Measurements from ENCODE around the gene KRTAP5-7.
"Not testable (repeated sequence)": the region's sequence is repeated elsewhere in the genome, so short reads cannot be mapped to it uniquely, and the experiment has no call there.

Gene KRTAP5-7

GRCh38 chr11:71535825-71536224, 8.8 kb downstream of the KRTAP5-7 start:
- DNase-seq: no peak

DNA sequence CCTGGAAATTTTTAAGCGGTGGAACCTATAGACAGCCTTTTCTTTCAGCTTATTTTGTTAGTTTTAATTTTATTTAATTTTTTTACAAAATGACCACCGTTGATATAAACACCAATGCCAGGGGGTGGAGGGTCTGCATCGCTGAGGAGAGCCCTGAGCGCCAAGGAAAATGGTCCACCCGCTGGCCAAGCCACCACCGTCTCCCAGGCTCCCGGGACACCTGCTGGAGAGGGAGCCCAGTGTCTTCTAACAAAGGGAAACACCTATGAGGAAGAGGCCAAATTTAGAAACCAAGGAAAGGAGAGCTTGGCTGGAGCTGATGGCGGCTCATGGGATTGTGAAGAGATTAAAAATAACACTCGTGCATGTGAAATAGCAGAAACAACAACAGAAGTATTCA, 10.5 kb downstream of the KRTAP5-7 start:
- no peak for DNase-seq

DNA sequence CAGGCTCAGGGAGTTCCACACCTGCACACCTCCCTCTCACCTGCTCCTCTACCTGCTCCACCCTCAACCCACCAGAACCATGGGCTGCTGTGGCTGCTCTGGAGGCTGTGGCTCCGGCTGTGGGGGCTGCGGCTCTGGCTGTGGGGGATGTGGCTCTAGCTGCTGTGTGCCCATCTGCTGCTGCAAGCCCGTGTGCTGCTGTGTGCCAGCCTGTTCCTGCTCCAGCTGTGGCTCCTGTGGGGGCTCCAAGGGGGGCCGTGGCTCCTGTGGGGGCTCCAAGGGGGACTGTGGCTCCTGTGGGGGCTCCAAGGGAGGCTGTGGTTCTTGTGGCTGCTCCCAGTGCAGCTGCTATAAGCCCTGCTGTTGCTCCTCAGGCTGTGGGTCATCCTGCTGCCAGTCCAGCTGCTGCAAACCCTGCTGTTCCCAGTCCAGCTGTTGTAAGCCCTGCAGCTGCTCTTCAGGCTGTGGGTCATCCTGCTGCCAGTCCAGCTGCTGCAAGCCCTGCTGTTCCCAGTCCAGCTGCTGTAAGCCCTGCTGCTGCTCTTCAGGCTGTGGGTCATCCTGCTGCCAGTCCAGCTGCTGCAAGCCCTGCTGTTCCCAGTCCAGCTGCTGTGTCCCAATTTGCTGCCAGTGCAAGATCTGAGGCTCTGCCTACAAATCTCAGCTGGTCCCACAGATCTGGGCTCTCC, 11.1 kb downstream of the KRTAP5-7 start, which contains the start of gene KRTAP5-8:
TSS of gene KRTAP5-8 (plus strand) at position 49 of the 689 bp plus-strand sequence. CDS start at position 80, 31 bp downstream.
- not testable (repeated sequence) for DNase-seq

DNA sequence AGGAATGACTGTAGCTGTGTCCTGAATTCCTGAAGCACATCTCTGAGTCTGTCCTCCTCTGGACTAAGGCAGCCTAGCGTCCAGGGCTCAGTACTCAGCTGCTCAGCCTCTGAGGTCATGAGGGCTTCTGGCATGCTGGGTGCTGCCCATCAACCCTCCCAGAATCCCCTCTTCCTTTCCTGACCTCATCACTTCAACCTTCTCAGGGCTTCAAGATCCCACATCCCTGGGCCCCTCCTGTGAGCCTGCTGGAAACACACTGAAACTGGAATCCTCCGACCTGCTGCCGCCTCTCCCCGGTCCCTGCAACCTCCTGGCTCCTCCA, 11.6 kb downstream of the KRTAP5-7 start:
- no peak for DNase-seq

DNA sequence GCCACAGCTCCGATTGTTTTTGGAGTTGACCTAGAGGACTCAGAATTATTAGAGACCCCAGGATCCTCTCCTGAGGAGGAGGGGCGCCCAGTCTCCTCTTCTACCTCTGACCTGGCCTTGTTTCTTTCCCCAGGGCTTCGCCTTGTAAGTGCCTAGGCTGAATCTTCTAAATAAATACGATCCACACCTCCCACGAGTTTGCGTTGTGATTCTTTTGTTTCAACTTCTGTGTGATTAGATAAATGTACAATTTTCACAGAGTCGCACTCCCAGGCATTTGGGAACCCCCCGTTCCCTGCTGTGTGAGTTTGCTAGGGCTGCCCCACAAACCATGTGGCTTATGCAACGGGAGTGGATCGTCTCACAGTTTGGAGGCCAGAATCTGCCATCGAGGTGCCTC, 11.9 kb downstream of the KRTAP5-7 start:
- DNase-seq: no peak

DNA sequence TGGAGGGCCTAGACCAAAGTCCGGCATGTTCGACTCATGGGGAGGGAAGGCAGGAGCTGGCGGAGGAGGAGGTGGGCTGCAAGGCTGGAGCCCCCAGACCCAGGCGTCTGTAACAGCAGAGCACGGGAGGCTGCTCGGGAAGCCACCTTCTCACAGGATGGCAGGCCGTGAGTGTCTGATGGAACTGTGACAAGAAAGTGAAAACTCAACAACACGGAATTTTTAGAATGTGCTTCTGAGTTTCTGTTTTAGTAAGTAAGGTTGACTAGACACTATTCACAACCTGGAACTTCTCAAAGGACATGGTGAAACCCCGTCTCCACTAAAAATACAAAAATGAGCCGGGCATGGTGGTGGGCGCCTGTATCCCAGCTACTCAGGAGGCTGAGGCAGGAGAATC, 12.9 kb downstream of the KRTAP5-7 start:
- not testable (repeated sequence) for DNase-seq

- not testable (repeated sequence) for DNase-seq
Observed at GRCh38 chr11:71540521-71541304, 13.6 kb downstream of the KRTAP5-7 start.

- DNase-seq: no peak
Observed at GRCh38 chr11:71542382-71542781, 15.3 kb downstream of the KRTAP5-7 start.

DNA sequence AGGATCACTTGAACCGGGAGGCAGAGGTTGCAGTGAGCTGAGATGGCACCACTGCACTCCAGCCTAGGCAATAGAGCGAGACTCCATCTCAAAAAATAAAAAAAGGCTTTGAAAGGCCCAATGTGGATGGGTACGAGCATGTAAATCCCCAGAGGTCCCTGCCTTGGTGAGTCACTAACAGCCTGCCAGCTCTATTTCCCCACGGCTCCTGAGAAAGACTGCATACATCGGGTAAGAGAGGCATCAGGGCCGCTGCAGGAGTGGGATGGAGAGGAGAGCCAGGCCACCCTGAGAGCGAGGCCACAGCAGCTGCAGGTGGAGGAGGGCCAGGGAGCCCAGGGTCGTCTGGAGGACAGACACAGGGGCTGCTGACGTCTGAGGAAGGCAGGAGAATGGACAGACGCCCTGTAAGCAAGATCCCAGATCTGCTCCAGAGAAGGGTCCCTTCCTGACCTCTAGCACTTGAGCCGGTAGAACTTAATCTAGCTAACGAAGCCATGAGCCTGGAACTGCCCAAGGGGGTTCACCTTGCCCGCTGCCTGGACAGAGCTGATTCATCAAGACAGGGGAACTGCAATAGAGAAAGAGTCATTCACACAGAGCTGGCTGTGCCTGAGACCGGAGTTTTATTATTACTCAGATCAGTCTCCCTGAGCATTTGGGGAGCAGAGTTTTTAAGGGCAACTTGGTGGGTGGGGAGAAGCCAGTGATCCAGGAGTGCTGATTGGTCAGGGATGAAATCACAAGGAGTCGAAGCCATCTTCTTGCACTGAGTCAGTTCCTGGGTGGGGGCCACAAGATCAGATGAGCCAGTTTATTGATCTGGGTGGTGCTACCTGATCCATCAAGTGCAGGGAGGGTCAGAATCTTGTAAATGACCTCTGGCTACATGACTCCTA, 16.1 kb downstream of the KRTAP5-7 start:
- no peak for DNase-seq

GRCh38 chr11:71543866-71544265, 16.8 kb downstream of the KRTAP5-7 start:
- no peak for DNase-seq

DNA sequence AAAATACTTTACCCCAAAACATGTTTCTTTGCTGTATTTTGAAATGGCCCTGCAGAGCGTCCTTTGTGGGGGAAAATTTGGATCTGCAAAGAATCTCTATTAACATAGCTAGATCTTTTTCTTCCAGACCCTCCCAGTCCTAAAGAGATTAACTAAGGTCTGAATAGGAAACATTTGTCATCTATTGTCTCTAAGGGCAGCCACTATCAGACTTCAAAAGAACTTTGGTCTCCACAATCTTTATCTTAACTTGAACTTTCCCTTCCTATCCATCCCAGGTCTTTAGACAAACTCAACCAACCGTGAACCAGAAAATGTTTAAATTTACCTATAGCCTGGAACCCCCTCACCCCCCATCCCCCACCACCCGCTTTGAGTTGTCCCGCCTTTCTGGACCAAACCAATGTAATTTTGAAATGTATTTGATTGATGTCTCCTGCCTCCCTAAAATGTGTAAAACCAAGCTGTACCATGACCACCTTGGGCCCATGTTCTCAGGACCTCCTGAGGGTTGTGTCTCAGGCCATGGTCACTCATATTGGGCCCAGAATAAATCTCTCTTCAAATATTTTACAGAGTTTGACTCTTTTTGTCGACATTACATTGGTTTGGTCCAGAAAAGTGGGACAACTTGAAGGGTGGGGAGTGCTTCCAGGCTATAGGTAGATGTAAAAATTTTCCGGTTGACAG, 17.6 kb downstream of the KRTAP5-7 start:
- no peak for DNase-seq

DNA sequence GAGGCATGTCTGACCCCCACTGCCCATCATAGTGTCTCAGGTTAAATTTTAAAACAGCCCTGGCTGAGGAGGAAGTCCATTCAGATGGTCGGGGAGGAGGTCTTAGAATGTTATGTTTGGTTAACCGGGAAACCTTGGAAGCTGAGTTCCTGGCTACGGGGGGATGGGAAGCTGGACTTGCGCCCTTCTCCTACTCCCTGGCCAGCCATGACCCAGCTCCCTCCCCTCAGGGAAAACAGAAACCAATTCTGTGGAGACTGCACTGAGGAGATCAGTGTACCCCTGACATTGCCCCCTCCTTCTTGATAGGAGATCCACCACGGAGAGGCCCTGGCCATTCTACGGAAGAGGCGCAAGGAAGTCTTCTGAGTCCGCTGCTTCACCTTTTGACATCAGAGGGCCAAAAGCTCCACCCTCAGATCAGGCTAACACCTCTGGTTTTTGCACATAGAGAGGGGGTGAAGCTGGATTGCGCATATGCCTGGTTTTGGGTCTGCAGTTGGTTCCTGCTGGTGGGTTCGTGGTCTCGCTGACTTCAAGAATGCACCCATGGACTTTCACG, 18.4 kb downstream of the KRTAP5-7 start:
- no peak for DNase-seq

GRCh38 chr11:71548120-71548519, 21.1 kb downstream of the KRTAP5-7 start, which contains the start of gene KRTAP5-9:
KRTAP5-9 (plus strand) TSS chr11:71548420; CDS start chr11:71548658, 238 bp downstream.
- no peak for DNase-seq

GRCh38 chr11:71548716-71549151, 21.7 kb downstream of the KRTAP5-7 start:
- no peak for DNase-seq

DNA sequence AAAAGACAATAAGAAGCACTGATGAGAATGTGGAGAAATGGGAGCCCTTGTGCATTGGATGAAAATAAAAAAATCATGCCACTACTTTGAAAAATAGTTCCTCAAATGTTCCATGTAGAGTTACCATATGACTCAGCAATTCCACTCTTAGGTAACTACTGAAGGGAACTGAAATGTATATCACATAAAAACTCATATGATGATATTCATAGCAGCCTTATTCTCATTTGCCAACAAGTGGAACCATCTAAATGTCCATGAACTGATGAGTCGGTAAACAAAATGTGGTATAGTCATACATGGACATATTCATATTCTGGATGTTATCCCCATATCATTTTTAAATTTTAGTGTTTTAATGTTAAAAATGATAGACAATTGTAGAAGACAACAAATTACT, 24.6 kb downstream of the KRTAP5-7 start:
- no peak for DNase-seq

- no peak for DNase-seq
Observed at GRCh38 chr11:71554996-71555395, 27.9 kb downstream of the KRTAP5-7 start.

GRCh38 chr11:71555508-71555907, 28.4 kb downstream of the KRTAP5-7 start:
- DNase-seq: no peak

GRCh38 chr11:71556018-71556417, 29.0 kb downstream of the KRTAP5-7 start:
- DNase-seq: no peak

GRCh38 chr11:71557257-71557656, 30.2 kb downstream of the KRTAP5-7 start:
- DNase-seq: no peak

DNA sequence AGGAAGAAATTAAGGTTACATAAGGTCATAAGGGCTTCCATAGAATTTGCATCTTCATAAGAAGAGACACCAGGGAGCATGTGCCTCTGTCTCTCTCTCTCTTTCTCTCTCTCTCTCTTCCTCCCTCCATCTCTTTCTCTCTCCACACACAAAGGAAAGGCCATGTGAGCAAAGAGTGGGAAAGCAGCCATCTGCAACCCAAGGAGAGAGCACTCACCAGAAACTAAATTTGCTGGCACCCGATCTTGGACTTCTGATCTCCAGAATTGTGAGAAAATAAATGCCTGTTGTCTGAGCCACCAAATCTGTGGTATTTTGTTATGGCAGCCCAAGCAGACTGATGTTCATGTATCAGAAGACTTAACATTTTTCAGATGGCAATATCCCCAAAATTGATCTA, 31.9 kb downstream of the KRTAP5-7 start:
- DNase-seq: no peak

- DNase-seq: no peak
Observed at GRCh38 chr11:71562120-71562519, 35.1 kb downstream of the KRTAP5-7 start.

DNA sequence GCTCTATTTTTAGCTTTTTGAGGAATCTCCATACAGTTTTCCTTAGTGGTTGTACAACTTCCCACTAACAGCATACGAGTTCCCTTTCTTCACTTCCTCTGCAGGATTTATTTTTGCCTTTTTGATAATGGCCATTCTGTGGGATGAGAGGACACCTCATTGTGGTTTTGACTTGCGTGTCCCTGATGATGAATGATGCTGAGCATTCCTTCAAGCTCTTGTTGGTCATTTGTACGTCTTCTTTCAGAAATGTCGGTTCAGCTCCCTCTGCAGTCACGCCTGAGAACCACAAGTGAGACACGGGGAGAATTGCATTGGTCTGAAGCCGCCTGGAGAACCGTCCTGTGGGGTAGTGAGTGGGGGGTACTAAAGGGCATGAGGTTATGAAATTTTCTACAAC, 36.3 kb downstream of the KRTAP5-7 start:
- DNase-seq: no peak
